ENCODE results near the gene IFT57. TPM values are rescaled to one million over a fixed set of nuclear protein-coding genes. Genes with fewer than 3 reads are reported as not detected.

Gene IFT57
- total and polyA plus RNA-seq, 10 donors: 26.2 to 48.9 (median 38.9) TPM

DNA sequence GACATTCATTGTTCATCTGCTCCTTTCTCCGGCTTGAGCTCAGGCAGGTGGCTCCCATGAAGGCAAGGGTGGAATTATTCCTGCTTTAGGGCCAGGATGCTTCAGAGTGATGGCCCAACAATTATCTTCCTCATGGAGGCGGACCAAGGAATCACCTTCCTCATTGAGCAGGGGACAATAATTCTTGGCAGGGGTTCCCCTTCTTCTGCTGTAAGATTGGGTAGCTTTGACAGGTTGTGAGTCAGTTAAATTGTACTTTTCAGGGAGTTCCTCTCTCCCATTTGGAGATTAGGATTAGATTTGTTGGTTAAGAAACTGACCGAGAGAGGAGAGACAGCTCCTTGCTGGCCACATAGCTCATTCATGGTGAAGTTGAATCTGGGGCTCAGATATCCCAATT, 99.9 kb downstream of the IFT57 start:
- Histone ChIP-seq H3K27ac (no peak overlapping the region), H3K36me3 (no peaks in the 10 kb centered on the region), H3K4me3 (no peak overlapping the region), H3K27me3 (replicated peaks in 1 of 7) (no peaks in the 10 kb centered on the region), H3K9me3 (no peaks in the 10 kb centered on the region), H3K4me1 (peaks cover 10 to 84% (median 50%) of the 10 kb centered on the region in 6 donors)
- 75 to 96% (median 80%) methylated on average over 3 of the region's 3 CpGs for WGBS, 5 donors
- intact Hi-C loops (cut with DNase I; ENCODE audit: low total_unique reads): no loop called here
- no peak for DNase-seq
- TF ChIP-seq, protein P1, sequence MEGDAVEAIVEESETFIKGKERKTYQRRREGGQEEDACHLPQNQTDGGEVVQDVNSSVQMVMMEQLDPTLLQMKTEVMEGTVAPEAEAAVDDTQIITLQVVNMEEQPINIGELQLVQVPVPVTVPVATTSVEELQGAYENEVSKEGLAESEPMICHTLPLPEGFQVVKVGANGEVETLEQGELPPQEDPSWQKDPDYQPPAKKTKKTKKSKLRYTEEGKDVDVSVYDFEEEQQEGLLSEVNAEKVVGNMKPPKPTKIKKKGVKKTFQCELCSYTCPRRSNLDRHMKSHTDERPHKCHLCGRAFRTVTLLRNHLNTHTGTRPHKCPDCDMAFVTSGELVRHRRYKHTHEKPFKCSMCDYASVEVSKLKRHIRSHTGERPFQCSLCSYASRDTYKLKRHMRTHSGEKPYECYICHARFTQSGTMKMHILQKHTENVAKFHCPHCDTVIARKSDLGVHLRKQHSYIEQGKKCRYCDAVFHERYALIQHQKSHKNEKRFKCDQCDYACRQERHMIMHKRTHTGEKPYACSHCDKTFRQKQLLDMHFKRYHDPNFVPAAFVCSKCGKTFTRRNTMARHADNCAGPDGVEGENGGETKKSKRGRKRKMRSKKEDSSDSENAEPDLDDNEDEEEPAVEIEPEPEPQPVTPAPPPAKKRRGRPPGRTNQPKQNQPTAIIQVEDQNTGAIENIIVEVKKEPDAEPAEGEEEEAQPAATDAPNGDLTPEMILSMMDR (IDR thresholded peaks at IDR 0.05 in 8 of 11, conservative IDR thresholded peaks at IDR 0.05 in 3 of 11): no peak
- TF ChIP-seq POLR2A (IDR thresholded peaks at IDR 0.05): no peak
- no peak for TF ChIP-seq POLR2AphosphoS5 (IDR thresholded peaks at IDR 0.05)

DNA sequence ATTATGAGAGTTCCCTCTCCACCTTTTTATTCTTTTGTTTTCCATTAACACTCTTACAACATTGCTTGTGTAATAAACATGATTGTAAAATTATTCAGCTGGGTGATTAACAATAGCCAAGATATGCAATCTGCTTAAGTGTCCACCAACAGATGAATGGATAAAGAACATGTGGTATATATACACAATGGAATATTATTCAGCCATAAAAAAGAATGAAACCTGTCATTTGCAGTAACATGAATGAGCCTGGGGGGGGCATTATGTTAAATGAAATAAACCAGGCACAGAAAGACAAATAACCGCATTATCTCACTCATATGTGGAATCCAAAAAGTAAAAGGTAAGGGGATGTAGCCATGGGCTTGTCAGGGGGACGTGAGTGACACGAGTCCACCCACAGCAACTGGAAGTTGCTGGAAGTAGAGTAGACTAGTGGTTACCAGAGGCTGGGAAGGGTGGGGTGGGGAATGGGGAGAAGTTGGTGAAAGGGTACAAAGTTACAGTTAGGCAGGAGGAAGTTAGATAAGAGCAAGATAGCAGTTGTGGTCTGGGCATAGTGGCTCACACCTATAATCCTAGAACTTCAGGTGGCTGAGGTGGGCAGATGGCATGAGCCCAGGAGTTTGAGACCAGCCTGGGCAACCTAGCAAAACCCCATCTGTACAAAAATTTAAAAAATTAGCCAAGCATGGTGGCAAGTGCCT, 102.7 kb downstream of the IFT57 start:
- no peak overlapping the region for H3K4me3 ChIP-seq
- intact Hi-C loops (cut with DNase I; ENCODE audit: low total_unique reads): no loop called here

DNA sequence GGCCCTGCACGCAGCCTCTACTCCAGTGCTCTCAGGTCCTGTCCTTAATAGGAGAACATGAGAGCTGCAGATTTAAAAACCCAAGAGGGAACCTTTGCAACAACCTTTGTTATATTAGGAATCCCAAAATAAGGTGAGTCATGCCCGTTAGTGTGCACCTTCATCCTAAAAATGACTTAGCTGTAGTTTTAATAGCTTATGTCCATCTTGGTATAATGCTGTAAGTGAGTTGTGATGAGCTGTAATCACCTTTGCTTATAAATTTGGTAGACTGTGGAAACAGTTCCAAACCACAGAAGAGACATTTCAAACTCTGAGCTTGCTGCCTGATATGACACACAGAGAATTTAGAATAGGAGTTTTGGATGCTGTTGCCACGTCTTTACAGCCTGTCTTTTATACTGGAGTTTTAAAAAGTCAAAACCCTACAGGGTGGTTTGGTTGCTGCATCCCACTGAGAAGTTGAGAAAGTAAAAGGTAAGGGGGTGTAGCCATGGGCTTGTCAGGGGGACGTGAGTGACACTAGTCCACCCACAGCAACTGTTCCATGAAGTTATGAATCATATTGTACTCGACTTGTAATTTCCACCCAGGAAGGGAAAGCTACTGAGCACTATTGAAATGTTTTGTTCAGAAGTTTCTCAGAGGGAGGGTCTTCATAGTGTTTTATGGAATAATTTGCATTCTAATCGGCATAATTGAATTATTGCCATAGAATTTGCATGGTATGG, 104.0 kb downstream of the IFT57 start:
- H3K4me1 ChIP-seq: peaks cover 0 to 43% (median 10%) of the 10 kb centered on the region in 6 donors
- no peak for DNase-seq
- no peaks in the 10 kb centered on the region for H3K36me3 ChIP-seq
- no peak overlapping the region for H3K27ac ChIP-seq
- H3K9me3 ChIP-seq: no peaks in the 10 kb centered on the region
- H3K27me3 ChIP-seq (replicated peaks in 1 of 7): no peaks in the 10 kb centered on the region
- 70 to 75% (median 73%) methylated on average over 6 of the region's 6 CpGs for WGBS, 5 donors
- no peak for TF ChIP-seq POLR2AphosphoS5 (IDR thresholded peaks at IDR 0.05)
- intact Hi-C loops (cut with DNase I; ENCODE audit: low total_unique reads): no loop called here
- H3K4me3 ChIP-seq: no peak overlapping the region

More for the DNA sequence above, 102.7 kb downstream of the IFT57 start:
- H3K9me3 ChIP-seq: no peaks in the 10 kb centered on the region
- TF ChIP-seq POLR2A (IDR thresholded peaks at IDR 0.05) (no peak), POLR2AphosphoS5 (IDR thresholded peaks at IDR 0.05) (no peak)
- TF ChIP-seq, protein P1 (IDR thresholded peaks at IDR 0.05 in 8 of 11, conservative IDR thresholded peaks at IDR 0.05 in 3 of 11): no peak
- peak overlapping the region in 1 of 8 donors; percentile 5 for H3K27ac ChIP-seq
- DNase-seq: no peak
- no peaks in the 10 kb centered on the region for H3K27me3 ChIP-seq (replicated peaks in 1 of 7)
- 63 to 84% (median 72%) methylated on average over 3 of the region's 3 CpGs for WGBS, 5 donors
- no peaks in the 10 kb centered on the region for H3K36me3 ChIP-seq
- peaks cover 7 to 57% (median 23%) of the 10 kb centered on the region in 6 donors for H3K4me1 ChIP-seq

DNA sequence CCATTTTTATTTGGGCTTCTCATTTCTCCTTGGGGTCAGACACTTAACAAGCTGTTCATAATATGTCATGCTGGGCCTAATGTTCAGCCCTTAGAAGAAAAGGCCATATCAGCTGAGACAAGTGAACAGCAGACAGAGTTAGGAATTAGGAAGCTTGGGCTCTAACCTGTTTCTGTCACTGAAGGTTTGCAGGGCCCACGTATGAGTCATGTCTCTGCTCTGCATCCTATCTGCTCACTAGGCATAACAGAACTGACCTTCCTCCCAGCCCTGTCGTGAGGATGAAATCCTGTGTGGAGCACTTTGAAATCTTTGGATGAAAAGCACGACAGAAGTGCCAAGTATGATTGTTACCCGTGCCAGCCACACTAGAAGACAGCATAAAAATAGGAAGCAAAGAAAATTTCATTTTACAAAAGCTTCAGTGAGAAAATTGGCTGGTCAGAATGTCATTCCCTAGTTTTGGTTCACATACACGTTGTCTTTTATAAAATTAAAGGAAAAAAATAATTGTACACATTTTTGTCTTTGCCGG, 104.9 kb downstream of the IFT57 start:
- Histone ChIP-seq H3K4me3 (no peak overlapping the region), H3K36me3 (no peaks in the 10 kb centered on the region), H3K9me3 (no peaks in the 10 kb centered on the region), H3K27ac (no peak overlapping the region), H3K4me1 (peaks cover 0 to 34% (median 5%) of the 10 kb centered on the region in 6 donors), H3K27me3 (replicated peaks in 1 of 7) (no peaks in the 10 kb centered on the region)
- WGBS, 5 donors: 57 to 71% (median 62%) methylated on average over 6 of the region's 6 CpGs
- no peak for DNase-seq
- TF ChIP-seq POLR2A (IDR thresholded peaks at IDR 0.05): no peak
- TF ChIP-seq, protein P1 (IDR thresholded peaks at IDR 0.05 in 8 of 11, conservative IDR thresholded peaks at IDR 0.05 in 3 of 11): no peak
- no peak for TF ChIP-seq POLR2AphosphoS5 (IDR thresholded peaks at IDR 0.05)
- intact Hi-C loops (cut with DNase I; ENCODE audit: low total_unique reads): no loop called here

All from spleen (tissue), 11 donors.